Measurements from ENCODE around the gene SOCS4.

Gene SOCS4

DNA sequence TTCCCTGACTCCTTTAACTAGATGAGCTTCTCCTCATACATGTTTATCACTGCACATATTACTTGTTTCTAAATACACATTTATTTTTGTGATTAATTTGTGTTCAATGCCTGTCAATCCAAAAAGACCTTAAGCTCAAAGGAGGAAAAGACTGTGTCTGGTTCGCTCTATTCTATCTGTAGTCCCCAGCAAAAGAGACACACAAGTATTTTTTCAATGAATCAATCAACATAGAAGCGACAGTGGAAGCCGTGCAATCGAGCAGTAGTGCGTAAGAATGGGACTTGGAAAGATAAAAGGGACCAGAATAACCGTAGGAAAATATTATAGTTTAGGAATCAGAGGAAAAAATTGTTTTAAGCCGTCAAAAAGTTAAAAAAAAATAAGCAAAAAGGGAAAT, 1.1 kb upstream of the SOCS4 start:
- TF ChIP-seq, protein P1, sequence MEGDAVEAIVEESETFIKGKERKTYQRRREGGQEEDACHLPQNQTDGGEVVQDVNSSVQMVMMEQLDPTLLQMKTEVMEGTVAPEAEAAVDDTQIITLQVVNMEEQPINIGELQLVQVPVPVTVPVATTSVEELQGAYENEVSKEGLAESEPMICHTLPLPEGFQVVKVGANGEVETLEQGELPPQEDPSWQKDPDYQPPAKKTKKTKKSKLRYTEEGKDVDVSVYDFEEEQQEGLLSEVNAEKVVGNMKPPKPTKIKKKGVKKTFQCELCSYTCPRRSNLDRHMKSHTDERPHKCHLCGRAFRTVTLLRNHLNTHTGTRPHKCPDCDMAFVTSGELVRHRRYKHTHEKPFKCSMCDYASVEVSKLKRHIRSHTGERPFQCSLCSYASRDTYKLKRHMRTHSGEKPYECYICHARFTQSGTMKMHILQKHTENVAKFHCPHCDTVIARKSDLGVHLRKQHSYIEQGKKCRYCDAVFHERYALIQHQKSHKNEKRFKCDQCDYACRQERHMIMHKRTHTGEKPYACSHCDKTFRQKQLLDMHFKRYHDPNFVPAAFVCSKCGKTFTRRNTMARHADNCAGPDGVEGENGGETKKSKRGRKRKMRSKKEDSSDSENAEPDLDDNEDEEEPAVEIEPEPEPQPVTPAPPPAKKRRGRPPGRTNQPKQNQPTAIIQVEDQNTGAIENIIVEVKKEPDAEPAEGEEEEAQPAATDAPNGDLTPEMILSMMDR (conservative IDR thresholded peaks at IDR 0.05; ENCODE audit: low read depth, low read length), result no peak
- Histone ChIP-seq H3K36me3 (ENCODE audit: insufficient read depth) (no peaks in the 10 kb centered on the region), H3K4me3 (IDR thresholded peaks at IDR 0.05; ENCODE audit: insufficient read depth, low read depth, low read length) (no peak overlapping the region), H4K20me1 (ENCODE audit: insufficient read depth) (no peaks in the 10 kb centered on the region), H3K9ac (peak overlapping the region; percentile 85; the same call in 1 of the 2 replicates), H2AFZ (ENCODE audit: low read depth) (no peak overlapping the region), H3K27ac (no peak overlapping the region), H3K79me2 (ENCODE audit: insufficient read depth, low read depth) (peaks cover 51% of the 10 kb centered on the region), H3K4me1 (ENCODE audit: low read depth, poor library complexity, severe bottlenecking) (peaks cover 29% of the 10 kb centered on the region), H3K4me2 (peak overlapping the region; percentile 76), H3K27me3 (ENCODE audit: insufficient read depth, low read depth) (no peaks in the 10 kb centered on the region)

DNA sequence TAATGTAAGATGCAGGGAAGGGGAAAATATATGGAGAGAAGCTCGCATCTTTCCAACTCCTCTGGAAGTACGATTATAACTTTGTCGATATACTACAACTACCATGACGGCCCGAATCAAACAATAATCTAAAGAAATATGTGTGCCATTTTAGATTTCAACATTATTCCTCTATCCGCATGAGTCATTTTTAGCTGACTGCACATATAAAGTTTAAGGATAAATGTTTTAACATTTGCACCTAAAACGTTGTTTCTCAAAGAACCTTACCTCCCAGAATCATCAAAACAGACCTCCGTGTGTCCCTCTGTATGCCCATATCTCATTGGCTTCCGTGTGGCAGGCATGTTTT, 619 bp upstream of the SOCS4 start:
- H2AFZ ChIP-seq (ENCODE audit: low read depth), result peak overlapping the region; percentile 43

DNA sequence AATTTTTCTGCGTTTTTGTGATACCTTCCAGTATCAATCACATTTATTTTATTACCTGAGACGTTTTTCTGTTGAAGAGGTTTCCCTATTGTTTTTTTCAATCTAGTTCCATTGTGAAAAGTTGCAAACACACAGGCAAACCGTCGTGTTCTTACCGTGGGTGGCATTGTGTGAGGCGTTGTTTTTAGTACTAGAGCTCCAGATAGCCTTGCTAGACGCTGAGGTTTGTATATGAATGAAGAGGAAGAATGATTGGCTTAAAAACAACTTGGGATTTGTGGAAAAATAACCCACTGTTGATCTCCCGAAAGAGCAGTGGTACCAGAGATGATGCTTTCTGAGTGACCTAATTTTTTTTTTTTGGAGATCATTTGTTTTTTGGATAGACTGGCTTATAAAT, 1.0 kb downstream of the SOCS4 start:
- Histone ChIP-seq H3K79me2 (ENCODE audit: insufficient read depth, low read depth) (peaks cover 62% of the 10 kb centered on the region), H3K4me3 (IDR thresholded peaks at IDR 0.05; ENCODE audit: insufficient read depth, low read depth, low read length) (no peak overlapping the region), H3K36me3 (ENCODE audit: insufficient read depth) (no peaks in the 10 kb centered on the region), H3K4me1 (ENCODE audit: low read depth, poor library complexity, severe bottlenecking) (peaks cover 31% of the 10 kb centered on the region), H4K20me1 (ENCODE audit: insufficient read depth) (no peaks in the 10 kb centered on the region), H3K4me2 (peak overlapping the region; percentile 39), H3K27ac (peak overlapping the region; percentile 63; the same call in 1 of the 2 replicates), H2AFZ (ENCODE audit: low read depth) (no peak overlapping the region), H3K9ac (peak overlapping the region; percentile 85; the same call in 1 of the 2 replicates), H3K27me3 (ENCODE audit: insufficient read depth, low read depth) (no peaks in the 10 kb centered on the region)
- TF ChIP-seq, protein P1 (conservative IDR thresholded peaks at IDR 0.05; ENCODE audit: low read depth, low read length), result no peak

More for the DNA sequence above, 619 bp upstream of the SOCS4 start:
- H3K79me2 ChIP-seq (ENCODE audit: insufficient read depth, low read depth), result peaks cover 55% of the 10 kb centered on the region
- TF ChIP-seq, protein P1 (conservative IDR thresholded peaks at IDR 0.05; ENCODE audit: low read depth, low read length), result no peak
- H4K20me1 ChIP-seq (ENCODE audit: insufficient read depth), result no peaks in the 10 kb centered on the region
- H3K36me3 ChIP-seq (ENCODE audit: insufficient read depth), result no peaks in the 10 kb centered on the region
- peak overlapping the region; percentile 63 for H3K27ac ChIP-seq
- H3K9ac ChIP-seq, result peak overlapping the region; percentile 85
- H3K4me1 ChIP-seq (ENCODE audit: low read depth, poor library complexity, severe bottlenecking), result peaks cover 31% of the 10 kb centered on the region
- no peak overlapping the region for H3K4me3 ChIP-seq (IDR thresholded peaks at IDR 0.05; ENCODE audit: insufficient read depth, low read depth, low read length)
- no peaks in the 10 kb centered on the region for H3K27me3 ChIP-seq (ENCODE audit: insufficient read depth, low read depth)
- peak overlapping the region; percentile 76 for H3K4me2 ChIP-seq

DNA sequence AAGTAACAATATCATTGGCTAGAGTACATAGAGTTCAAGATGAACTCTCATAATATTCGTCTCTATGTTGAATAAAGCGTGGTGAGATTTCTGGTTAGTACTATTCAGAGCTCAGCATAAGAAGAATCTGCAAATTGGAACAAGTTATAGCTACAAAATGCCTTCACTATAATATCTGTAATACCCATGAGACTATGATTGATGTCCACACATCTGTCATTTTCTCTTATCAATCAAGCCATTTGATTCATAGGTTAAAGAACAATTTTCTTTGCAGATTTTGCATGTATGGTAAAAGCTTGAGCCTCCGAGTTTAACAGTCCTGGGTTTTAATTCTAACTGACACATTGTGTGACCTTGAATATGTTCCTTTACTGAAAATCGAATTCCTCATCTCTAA, 1.4 kb downstream of the SOCS4 start:
- H3K27ac ChIP-seq, result no peak overlapping the region
- H3K36me3 ChIP-seq (ENCODE audit: insufficient read depth), result no peaks in the 10 kb centered on the region
- no peaks in the 10 kb centered on the region for H3K27me3 ChIP-seq (ENCODE audit: insufficient read depth, low read depth)

More for the DNA sequence above, 1.4 kb downstream of the SOCS4 start:
- Histone ChIP-seq H3K9ac (peak overlapping the region; percentile 85; the same call in 1 of the 2 replicates), H3K4me1 (ENCODE audit: low read depth, poor library complexity, severe bottlenecking) (peaks cover 31% of the 10 kb centered on the region), H3K4me2 (peak overlapping the region; percentile 39), H3K79me2 (ENCODE audit: insufficient read depth, low read depth) (peaks cover 62% of the 10 kb centered on the region), H3K4me3 (IDR thresholded peaks at IDR 0.05; ENCODE audit: insufficient read depth, low read depth, low read length) (no peak overlapping the region), H4K20me1 (ENCODE audit: insufficient read depth) (no peaks in the 10 kb centered on the region), H2AFZ (ENCODE audit: low read depth) (no peak overlapping the region)
- TF ChIP-seq, protein P1 (conservative IDR thresholded peaks at IDR 0.05; ENCODE audit: low read depth, low read length), result no peak
